GM19193 (cell line): Measurements from ENCODE around the gene CST8.

ENCODE experiments used
- POLR2A ChIP-seq: IDR thresholded peaks from 4 replicates; pipeline ENCODE4 v1.6.1; 2011; ENCODE audit not compliant: insufficient read depth, insufficient read length; ENCODE audit errors: extremely low read depth

The CST8 gene, protein sequence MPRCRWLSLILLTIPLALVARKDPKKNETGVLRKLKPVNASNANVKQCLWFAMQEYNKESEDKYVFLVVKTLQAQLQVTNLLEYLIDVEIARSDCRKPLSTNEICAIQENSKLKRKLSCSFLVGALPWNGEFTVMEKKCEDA

DNA sequence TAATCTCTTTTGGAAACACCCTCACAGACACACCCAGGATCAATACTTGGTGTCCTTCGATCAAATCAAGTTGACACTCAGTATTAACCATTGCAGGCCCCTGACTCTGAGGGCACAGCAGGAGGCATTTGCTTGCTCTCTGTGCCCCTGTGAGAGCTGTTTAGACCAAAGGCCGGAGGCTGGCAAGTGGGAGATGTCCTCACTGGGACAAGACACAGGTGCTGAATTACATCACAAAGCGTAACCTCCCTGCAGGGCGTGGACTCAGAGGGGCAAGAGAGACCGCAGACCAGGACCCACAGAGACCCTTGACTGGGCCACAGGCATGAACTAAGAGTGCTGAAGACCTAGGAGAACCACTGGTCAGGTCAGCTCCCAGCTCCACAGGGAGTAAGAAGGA is at the start of gene CST8:
Gene CST8 (plus strand): TSS at position 301 of the 400 bp plus-strand sequence. CDS start 551 bp downstream, outside the sequence.
- TF ChIP-seq POLR2A, result no peak

- TF ChIP-seq POLR2A, result no peak
These were observed 49.0 kb upstream of the CST8 start for GRCh38 chr20:23441850-23442313.

- no peak for TF ChIP-seq POLR2A
These were observed 48.5 kb upstream of the CST8 start for GRCh38 chr20:23442436-23442835.

- TF ChIP-seq POLR2A, result no peak
These were observed 46.1 kb upstream of the CST8 start for GRCh38 chr20:23444859-23445258.

- TF ChIP-seq POLR2A, result no peak
These were observed 45.2 kb upstream of the CST8 start for GRCh38 chr20:23445596-23446217.

DNA sequence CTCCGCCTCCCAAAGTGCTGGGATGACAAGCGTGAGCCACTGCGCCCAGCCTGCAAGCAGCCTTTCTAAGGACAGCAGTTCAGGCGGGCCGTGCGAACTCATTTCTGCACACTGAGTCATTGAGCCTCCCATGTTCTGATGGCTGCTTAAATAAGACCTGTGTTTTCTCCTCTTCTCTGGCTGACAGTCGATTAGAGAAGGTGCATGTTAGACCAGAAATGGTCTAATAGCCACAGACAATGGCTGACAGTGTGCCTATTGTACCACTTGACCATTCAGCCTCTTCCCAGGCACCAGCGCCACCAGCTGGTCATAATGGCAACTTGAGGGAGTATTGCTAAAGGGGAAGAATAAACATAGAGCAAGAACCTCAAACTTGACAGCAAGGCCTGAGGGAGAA is 44.4 kb upstream of the CST8 start:
- TF ChIP-seq POLR2A, result no peak

- no peak for TF ChIP-seq POLR2A
These were observed 42.8 kb upstream of the CST8 start for GRCh38 chr20:23448167-23448566.

DNA sequence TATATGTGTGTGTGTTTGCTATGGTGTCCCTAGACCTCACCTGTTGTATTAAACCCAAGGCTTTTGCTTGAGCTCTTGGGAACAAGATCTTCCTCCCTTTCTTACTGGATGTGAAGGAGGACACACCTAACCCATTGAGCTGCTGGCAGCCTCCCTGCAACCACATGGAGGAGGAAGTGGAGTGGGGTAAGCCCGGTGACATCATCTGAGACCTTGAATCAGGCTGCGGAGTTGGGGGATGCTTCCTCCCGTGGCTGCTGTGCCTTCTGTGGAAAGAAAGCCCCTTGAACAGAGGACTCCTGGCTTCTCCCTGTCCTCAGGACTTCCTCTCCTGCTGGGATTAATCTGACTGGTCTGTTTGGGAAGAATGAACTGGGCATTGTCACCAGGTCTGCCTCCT is 41.5 kb upstream of the CST8 start:
- no peak for TF ChIP-seq POLR2A

- TF ChIP-seq POLR2A, result no peak
These were observed 40.0 kb upstream of the CST8 start for GRCh38 chr20:23450877-23451276.

DNA sequence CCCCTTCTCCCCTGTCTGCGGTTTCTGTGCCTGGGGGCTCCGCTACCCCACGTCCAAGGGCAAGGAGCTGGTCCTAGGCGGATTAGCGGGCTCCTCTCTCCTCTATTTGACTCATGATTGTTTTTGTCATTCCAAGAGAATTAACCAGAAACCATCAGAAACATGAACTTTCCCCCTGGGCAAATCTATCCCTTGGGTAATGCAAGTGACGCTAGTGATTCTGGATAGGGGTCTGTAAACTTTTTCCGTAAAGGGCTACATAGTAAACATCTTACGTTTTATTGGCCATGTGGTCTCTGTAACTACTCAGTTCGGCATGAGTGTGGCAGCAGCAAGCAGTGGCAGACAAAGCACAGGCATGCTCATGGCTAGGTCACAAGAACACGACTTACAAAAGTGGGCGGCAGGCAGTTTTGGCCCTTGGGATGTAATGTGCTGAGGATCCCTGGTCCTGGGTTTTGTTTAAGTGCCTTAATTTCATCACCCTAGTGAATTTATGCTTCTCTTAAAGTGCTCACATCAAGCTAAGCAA is 38.9 kb upstream of the CST8 start:
- TF ChIP-seq POLR2A, result no peak

- TF ChIP-seq POLR2A, result no peak
These were observed 38.1 kb upstream of the CST8 start, which contains the start of gene CST11 for GRCh38 chr20:23452776-23453175. TSS of gene CST11 (minus strand) at chr20:23452876. CDS start at chr20:23452811, 65 bp downstream.

DNA sequence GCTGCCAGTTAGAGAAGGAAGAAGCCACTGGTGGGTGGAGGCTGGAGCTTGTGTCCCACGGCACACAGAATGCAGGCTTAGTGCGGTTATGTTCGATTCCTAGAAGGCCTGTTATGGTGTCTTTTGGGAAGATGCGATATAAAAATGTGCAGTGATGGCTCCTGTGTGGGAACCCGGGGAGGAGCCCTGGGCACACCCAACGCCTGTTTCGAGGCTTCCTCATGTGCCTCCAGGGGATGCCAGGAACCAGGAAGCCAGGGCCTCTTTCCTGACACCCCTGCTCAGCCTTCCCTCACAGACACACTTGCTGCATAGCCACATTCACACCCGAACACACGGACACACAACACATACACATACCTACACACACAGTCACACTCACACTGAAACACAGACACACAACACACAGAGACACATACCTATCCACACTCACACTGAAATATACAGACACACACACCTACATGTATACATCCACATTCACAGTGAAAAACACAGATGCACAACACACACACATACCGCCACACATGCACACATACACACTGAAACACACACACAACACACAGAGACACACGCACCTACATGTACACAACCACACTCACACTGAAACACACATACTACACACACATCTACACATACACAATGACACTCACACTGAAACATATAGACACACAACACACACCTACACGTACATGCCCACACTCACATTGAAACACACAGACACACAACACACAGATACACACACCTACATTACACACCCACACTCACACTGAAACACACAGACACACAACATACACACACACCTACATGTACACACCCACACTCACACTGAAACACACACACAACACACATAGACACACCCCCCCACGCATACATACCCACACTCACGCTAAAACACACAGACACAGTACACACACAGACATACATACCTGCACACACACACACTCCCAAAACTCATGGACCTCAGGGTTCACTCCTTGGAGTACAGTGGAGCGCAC is 37.1 kb upstream of the CST8 start:
- TF ChIP-seq POLR2A, result no peak

DNA sequence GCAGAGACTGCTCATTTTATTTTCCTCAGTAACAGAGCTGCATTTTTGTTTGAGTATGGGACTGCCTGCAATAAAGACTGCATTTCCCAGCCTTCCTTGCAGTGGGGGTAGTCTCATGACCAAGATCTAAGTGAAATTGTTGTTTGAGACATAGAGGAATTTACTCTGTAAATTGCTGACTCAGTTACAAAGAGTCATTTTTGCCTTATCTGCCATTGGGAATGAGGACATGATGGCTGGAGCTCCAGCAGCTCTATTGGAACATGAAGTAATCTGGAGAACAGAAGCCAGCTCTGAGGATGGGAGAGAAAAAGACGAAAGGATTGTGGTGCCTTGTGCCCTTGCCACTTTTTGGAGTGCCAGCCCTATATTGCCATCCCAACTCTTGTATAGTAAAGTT is 36.1 kb upstream of the CST8 start:
- no peak for TF ChIP-seq POLR2A

DNA sequence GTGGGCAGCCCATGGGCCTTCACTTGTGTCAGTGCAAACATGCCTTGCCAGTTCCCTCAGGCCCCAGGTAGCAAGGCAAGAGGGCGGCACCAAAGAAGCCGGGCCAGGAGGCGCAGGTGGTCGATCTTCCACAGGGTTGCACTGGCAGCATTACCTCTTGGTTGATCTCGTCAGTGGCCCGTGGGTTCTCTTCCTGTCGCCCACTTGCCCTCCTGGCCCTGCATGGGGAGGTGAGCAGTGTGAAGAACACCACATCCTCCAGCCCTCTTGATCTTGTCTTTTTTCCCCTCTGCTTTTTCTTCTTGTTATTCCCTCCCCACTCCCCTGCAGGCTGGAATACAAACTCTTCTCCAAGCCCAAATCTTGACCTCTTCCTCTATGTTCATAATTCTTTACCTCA is 35.3 kb upstream of the CST8 start:
- no peak for TF ChIP-seq POLR2A

DNA sequence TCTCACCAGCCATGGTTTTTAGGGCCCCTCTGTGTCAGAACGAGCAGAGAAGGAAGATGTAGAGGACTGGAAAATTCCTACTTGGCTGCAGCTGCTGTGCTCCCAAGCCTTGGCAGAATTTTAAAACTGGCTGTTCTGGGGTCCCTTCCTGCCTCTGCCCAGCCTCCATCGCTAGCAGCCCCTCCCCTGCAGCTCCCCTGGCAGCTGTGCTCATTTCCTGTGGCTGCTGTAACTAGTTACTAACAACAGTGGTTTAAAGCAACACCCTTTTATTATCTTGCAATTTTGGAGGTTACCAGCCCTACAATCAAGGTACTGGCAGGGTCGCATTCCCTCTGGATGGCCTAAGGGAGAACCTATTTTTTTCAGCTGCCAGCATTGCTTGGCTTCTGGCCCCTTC is 34.5 kb upstream of the CST8 start:
- TF ChIP-seq POLR2A, result no peak
